Pulmonary artery endothelial cell (primary cell): ENCODE measurements around the gene XAGE1A. TPM values are rescaled to one million over a fixed set of nuclear protein-coding genes. Genes with fewer than 3 reads are reported as not detected.
"Not testable (repeated sequence)": the region's sequence is repeated elsewhere in the genome, so short reads cannot be mapped to it uniquely, and the experiment has no call there.

ENCODE experiments used
- DNase-seq: peaks from one replicate; pipeline ENCODE4 v3.0.0-alpha.2; 2011; ENCODE audit warnings: low read depth, low spot score
- total RNA-seq: library from RNA; depleted of rRNA; stranded (reverse); fragments of >200 nt; gene quantifications from 2 replicates; pipeline ENCODE4 v1.2.3, GENCODE V29; 2014

Gene XAGE1A, protein sequence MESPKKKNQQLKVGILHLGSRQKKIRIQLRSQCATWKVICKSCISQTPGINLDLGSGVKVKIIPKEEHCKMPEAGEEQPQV
- not detected in 2 replicates for total RNA-seq

DNA sequence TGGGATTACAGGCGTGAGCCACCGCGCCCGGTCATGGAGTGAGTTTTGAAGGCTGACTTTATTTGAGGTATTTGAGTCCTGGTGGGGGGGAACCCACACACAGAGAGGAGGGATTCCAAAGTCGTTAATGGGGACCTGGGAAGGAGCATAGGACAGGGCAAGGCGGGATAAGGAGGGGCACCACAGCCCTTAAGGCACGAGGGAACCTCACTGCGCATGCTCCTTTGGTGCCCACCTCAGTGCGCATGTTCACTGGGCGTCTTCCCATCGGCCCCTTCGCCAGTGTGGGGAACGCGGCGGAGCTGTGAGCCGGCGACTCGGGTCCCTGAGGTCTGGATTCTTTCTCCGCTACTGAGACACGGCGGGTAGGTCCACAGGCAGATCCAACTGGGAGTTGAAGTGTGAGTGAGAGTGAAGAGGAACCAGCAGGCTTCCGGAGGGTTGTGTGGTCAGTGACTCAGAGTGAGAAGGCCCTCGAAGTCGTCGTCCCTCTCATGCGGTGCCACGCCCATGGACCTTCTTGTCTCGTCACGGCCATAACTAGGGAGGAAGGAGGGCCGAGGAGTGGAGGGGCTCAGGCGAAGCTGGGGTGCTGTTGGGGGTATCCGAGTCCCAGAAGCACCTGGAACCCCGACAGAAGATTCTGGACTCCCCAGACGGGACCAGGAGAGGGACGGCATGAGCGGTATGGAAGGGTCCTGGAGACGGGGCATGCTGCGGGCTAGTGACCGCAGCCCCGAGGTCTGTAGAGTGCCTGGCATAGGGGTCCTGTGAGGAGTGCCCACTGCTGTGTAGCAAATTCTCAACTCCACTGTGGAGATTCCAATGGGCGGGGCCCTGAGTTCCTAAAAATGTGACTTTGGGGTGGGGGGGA is at the start of gene XAGE1A:
Gene XAGE1A, plus strand, starts transcription at position 264 of the 874 bp plus-strand sequence. CDS start 1,554 bp downstream, outside the sequence.
- DNase-seq = not testable (repeated sequence)

DNA sequence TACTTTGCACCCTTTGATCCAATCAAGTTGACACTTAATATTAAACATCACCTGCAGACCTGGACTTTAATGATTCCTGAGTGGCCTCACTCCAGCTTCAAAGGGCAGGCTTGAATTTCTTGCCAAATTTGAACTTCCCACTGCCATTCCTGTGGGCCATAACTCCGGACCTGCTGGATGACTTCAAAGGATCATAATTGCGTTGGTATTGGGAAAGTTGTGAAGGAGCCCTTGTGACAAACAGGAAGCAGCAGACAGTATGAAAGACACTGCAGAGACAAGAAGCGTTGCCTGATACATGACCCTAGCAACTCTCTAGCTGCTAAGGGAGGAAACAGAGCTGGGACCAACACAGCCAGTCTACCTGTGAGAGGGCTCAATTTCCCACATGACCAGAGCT is 43.6 kb upstream of the XAGE1A start:
- not testable (repeated sequence) for DNase-seq

DNA sequence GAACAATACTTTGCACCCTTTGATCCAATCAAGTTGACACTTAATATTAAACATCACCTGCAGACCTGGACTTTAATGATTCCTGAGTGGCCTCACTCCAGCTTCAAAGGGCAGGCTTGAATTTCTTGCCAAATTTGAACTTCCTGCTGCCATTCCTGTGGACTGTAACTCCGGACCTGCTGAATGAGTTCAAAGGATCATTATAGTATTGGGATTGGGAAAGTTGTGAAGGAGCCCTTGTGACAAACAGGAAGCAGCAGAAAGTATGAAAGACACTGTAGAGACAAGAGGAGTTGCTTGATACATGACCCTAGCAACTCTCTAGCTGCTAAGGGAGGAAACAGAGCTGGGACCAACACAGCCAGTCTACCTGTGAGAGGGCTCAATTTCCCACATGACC is 24.3 kb upstream of the XAGE1A start:
- not testable (repeated sequence) for DNase-seq

DNA sequence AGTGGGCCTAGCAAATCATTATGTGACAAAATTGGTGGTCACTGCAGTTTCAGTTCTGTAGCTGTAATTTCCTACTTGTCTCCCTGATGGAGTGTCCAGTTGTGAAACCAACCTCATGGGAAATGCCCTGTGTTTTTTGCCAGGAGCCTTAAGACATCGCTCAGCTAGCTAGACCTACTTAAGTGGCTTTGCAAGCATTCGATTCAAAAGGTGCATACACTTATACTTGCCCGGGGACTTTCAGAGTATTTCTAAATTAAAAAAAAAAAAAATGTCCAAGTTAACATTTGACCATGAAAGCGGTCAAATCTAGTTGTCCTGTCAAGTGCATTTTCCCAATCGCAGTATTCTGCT is 788 bp downstream of the XAGE1A start:
- DNase-seq = not testable (repeated sequence)

DNA sequence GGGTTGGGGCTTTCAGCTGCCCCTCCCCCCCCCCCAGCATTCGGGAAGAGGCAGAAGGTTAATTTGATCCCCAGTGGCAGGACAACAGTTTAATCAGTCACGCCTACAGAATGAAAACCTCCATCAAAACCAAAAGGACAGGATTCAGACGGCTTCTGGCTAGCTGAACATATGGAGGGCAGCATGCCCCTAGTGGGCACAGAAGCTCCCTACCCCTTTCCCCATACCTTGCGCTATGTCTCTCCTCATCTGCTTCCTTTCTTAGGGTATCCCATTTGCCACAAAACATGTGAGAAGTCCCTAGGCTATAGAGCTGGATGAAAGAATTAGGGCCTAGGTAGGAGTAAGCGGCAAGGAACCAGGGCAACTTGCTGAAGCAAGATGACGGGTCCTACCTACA is 5.8 kb downstream of the XAGE1A start:
- not testable (repeated sequence) for DNase-seq

DNA sequence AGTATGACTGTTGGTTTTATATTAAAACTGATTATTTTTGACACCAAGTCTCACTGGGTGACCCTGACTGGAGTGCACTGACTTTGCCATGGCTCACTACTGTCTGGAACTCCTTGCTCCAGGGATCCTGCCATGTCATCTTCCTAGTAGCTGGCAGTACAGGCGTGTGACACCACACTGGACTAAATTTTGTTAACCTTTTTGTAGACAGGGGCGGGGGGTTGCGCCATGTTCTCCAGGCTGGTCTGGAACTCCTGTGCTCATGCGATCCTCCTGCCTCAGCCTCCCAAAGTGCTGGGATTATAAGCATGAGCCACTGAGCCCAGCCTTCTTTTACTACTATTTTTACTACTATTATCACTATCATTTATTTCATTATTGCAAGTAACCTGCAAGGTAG is 8.9 kb downstream of the XAGE1A start:
- no peak for DNase-seq

DNA sequence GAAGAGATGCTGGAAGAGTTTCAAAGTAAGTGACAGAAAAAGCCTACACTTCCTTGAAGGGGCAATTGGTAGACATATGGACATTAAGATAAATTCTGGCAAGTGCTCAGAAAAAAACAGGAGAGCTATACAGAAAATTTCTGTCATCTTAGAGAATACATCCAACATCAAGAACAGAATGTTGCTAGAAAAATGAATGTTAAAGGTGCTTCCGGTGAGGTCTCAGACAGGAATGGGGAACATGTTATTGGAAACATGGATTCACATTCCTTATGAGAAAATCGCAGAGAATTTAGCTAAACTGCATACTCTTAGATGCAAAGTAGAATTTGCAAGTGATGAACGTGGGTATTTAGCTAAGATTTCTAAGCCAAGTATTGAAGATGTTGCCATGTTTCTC is 11.7 kb downstream of the XAGE1A start:
- no peak for DNase-seq

DNA sequence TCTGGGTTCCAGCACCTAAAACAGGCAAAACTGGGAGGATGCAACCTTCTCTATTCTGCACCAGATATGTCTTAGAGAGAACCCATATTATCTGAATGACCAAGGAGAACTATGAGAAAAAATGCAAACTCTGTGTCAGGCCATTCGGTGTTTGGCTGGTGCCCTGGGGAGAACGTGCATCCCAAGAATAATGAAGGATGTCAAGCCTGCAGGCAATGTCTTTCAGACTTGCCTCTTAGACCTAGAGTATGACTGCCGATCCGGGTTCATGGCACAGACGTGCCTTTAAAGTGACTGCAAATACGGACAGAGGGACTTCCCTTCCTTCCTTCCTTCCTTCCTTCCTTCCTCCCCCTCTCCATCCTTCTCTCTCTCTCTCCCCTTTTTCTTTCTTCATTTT is 14.3 kb downstream of the XAGE1A start:
- DNase-seq = no peak

DNA sequence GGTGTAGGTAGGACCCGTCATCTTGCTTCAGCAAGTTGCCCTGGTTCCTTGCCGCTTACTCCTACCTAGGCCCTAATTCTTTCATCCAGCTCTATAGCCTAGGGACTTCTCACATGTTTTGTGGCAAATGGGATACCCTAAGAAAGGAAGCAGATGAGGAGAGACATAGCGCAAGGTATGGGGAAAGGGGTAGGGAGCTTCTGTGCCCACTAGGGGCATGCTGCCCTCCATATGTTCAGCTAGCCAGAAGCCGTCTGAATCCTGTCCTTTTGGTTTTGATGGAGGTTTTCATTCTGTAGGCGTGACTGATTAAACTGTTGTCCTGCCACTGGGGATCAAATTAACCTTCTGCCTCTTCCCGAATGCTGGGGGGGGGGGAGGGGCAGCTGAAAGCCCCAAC is 15.5 kb downstream of the XAGE1A start:
- not testable (repeated sequence) for DNase-seq

DNA sequence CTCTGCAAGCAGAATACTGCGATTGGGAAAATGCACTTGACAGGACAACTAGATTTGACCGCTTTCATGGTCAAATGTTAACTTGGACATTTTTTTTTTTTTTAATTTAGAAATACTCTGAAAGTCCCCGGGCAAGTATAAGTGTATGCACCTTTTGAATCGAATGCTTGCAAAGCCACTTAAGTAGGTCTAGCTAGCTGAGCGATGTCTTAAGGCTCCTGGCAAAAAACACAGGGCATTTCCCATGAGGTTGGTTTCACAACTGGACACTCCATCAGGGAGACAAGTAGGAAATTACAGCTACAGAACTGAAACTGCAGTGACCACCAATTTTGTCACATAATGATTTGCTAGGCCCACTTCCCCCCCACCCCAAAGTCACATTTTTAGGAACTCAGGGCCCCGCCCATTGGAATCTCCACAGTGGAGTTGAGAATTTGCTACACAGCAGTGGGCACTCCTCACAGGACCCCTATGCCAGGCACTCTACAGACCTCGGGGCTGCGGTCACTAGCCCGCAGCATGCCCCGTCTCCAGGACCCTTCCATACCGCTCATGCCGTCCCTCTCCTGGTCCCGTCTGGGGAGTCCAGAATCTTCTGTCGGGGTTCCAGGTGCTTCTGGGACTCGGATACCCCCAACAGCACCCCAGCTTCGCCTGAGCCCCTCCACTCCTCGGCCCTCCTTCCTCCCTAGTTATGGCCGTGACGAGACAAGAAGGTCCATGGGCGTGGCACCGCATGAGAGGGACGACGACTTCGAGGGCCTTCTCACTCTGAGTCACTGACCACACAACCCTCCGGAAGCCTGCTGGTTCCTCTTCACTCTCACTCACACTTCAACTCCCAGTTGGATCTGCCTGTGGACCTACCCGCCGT is 20.7 kb downstream of the XAGE1A start:
- DNase-seq = not testable (repeated sequence)

DNA sequence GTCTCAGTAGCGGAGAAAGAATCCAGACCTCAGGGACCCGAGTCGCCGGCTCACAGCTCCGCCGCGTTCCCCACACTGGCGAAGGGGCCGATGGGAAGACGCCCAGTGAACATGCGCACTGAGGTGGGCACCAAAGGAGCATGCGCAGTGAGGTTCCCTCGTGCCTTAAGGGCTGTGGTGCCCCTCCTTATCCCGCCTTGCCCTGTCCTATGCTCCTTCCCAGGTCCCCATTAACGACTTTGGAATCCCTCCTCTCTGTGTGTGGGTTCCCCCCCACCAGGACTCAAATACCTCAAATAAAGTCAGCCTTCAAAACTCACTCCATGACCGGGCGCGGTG is 21.3 kb downstream of the XAGE1A start, which contains the start of gene XAGE1B:
Gene XAGE1B, minus strand, starts transcription at position 77 of the 339 bp plus-strand sequence. CDS start 1,536 bp downstream, outside the sequence.
- not testable (repeated sequence) for DNase-seq

DNA sequence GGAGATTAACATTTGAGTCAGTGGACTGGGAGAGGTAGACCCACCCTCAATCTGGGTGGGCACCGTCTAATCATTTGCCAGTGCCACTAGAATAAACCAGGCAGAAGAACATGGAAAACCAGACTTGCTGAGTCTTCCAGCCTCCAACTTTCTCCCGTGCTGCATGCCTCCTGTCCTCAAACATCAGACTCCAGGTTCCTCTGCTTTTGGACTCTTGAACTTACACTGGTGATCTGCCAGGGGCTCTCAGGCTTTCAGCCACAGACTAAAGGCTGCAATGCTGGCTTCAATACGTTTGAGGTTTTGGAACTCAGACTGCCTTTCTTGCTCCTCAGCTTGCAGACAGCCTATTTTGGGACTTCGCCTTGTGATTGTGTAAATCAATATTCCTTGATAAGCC is 45.4 kb downstream of the XAGE1A start:
- not testable (repeated sequence) for DNase-seq

DNA sequence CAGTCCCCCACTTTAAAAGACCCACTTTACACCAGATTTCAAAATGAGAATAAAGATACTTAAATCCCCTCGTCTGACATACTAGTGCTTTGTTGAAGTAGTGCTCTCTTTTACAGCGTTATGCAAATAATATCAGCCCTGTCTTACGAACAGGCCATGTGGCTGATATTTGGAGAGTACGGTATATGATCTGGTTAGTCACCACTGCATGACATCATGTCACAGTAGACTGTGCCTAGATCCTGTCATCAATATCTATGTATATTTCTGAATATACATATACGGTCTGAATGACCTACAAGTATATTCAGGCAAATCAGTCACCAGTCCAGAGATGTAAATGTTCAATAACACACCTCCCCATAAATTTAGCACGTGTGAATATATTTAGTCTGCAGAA is 46.7 kb downstream of the XAGE1A start:
- DNase-seq = no peak

DNA sequence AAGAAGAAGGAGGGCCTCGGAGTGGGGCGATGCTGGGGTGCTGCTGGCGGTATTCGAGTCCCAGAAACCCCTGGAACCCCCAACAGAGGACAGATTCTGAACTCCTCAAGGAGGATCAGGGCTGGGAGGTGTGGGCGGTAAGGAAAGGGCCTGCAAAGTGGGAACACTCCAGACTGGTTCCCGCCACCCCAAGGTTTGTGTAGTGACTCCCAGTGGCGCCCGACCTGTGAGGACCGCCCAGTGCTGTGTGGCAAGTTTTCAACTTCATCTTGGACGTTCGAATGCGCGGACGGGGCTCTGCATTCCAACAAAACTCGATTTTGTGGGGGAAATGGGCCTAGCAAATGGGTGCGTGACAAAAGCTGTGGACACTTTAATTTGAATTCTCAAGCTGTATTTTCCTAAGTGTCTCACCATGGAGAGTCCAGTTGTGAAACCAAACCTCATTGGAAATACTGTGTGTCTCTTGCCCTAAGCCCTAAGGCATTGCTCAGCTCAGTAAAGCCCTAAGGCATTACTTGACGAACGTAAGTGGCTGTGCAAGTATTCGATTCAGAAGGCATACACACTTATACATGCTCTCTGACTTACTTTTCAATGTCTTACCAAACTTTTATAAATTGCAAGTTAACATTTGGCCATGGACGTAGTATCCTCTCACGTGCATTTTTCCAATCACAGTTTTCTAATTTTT is 48.7 kb downstream of the XAGE1A start:
- DNase-seq = no peak

DNA sequence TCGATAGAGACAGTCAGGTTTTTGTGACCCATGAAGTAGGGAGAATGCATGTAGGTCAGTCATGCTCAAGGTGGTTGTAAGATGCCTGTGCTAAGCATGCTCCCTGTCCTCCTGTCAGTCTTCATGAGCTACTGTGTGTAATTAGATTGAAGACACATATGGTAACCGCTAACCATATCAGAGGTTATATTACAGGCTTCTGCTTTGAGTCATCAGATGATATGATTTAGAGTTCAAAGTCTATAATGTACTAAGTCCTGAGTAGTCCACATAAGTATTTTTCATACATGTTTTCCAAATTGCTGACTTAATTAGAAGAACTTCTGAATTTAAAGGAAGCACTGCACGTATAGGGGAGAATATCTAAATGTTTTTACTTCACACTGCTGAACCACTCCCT is 53.2 kb downstream of the XAGE1A start:
- not testable (repeated sequence) for DNase-seq

Other genes with a start within 250 kb of the XAGE1A start
- gene XAGE2, start 126.8 kb upstream of the XAGE1A start, total RNA-seq = not detected in 2 replicates
- not detected in 2 replicates for gene XAGE1B, start 21.3 kb downstream of the XAGE1A start, total RNA-seq
- not detected in 2 replicates for gene SSX7, start 159.1 kb downstream of the XAGE1A start, total RNA-seq
- gene SSX2, start 211.4 kb downstream of the XAGE1A start, total RNA-seq = 0.14 TPM in 1 of 2 replicates, not detected in the other